GM12878 (cell line): ENCODE data around the gene C1orf21. TPM values are rescaled to one million over a fixed set of nuclear protein-coding genes. Genes with fewer than 3 reads are reported as not detected.

ENCODE experiments used
- ATAC-seq: fragments of 200-7000 bp; cut with Tn5 transposase; 3 replicates; pipeline ENCODE4 v1.9.1; 2020; ENCODE audit warnings: mild to moderate bottlenecking, moderate library complexity
- BruUV-seq: library from RNA; stranded (reverse); fragments of 400-500 nt; replicated peaks from 2 replicates; lab custom pipeline; 2021; lab: Mats Ljungman, UMichigan
- CTCF ChIA-PET: fragments of 300-600 bp; sonication (Branson Sonifier 250); formaldehyde crosslinking; extraction: SDS; loops from one replicate; lab custom pipeline; 2021; ENCODE audit warnings: inconsistent platforms; lab: Yijun Ruan, JAX
- POLR2A ChIA-PET: fragments of 350-600 bp; formaldehyde crosslinking; extraction: SDS; loops from one replicate; lab custom pipeline; 2021; ENCODE audit warnings: inconsistent platforms; lab: Charles Lee
- RAD21 ChIA-PET: fragments of 300-600 bp; sonication (Branson Sonifier 250); formaldehyde crosslinking; loops from one replicate; lab custom pipeline; 2023; ENCODE audit warnings: antibody characterized with exemption; ENCODE audit not compliant: unreplicated experiment; lab: Charles Lee
- SMC1A ChIA-PET: fragments of 300-600 bp; sonication (Branson Sonifier 250); formaldehyde crosslinking; loops from one replicate; lab custom pipeline; 2023; ENCODE audit not compliant: unreplicated experiment, uncharacterized antibody; lab: Charles Lee
- DNase-seq: peaks from one replicate; pipeline ENCODE4 v3.0.0-alpha.2; 2011; ENCODE audit warnings: low read depth, low spot score
- FAIRE-seq: peaks from 3 replicates; lab custom pipeline; 2011; peaks lifted over from hg19 to GRCh38; lab: Jason Lieb, UNC
- H2AFZ ChIP-seq: 2 replicates; pipeline ENCODE4 v1.6.0; 2011; ENCODE audit warnings: low read depth, low read length, control low read depth; ENCODE audit not compliant: control insufficient read depth
- H3K27ac ChIP-seq: 2 replicates; pipeline ENCODE4 v1.5.1; 2011; ENCODE audit warnings: control low read depth; ENCODE audit not compliant: control insufficient read depth, insufficient read depth
- H3K27me3 ChIP-seq, 2 experiments: replicated peaks in 1 of 2; 2 replicates each; pipeline versions ENCODE4 v1.6.0 to v1.6.1; 2011; ENCODE audit warnings: low read length in 1 of 2; ENCODE audit not compliant: control insufficient read depth in 2 of 2, insufficient read depth in 2 of 2
- H3K36me3 ChIP-seq, 2 experiments: 2 replicates each; pipeline ENCODE4 v1.5.1; 2011; ENCODE audit warnings: low read length in 1 of 2; ENCODE audit not compliant: control insufficient read depth in 2 of 2, insufficient read depth in 2 of 2
- H3K4me1 ChIP-seq: 2 replicates; pipeline ENCODE4 v1.6.1; 2011; ENCODE audit warnings: mild to moderate bottlenecking, low read length, moderate library complexity, mixed read lengths; ENCODE audit not compliant: control insufficient read depth, insufficient read depth
- H3K4me2 ChIP-seq: 2 replicates; pipeline ENCODE4 v1.6.0; 2011; ENCODE audit warnings: control low read depth; ENCODE audit not compliant: control insufficient read depth, insufficient read depth
- H3K4me3 ChIP-seq: fragments of 200-600 bp; sonication (generic); 2 replicates; pipeline ENCODE4 v1.5.1; 2016
- H3K79me2 ChIP-seq: 2 replicates; pipeline ENCODE4 v1.6.0; 2011; ENCODE audit warnings: low read length; ENCODE audit not compliant: control insufficient read depth, insufficient read depth
- H3K9ac ChIP-seq: 2 replicates; pipeline ENCODE4 v1.8.0; 2011; ENCODE audit warnings: low read length, control low read depth, mixed read lengths; ENCODE audit not compliant: control insufficient read depth, insufficient read depth
- H3K9me3 ChIP-seq: replicated peaks from 3 replicates; pipeline ENCODE4 v1.5.1; 2011; ENCODE audit warnings: mild to moderate bottlenecking, low read length; ENCODE audit not compliant: control insufficient read depth, insufficient read depth
- H4K20me1 ChIP-seq: 2 replicates; pipeline ENCODE4 v1.6.0; 2011; ENCODE audit not compliant: control insufficient read depth, insufficient read depth
- EZH2 ChIP-seq: IDR thresholded peaks from 2 replicates; pipeline ENCODE4 v1.6.1; 2012; ENCODE audit warnings: low read depth, mild to moderate bottlenecking, control low read depth, inconsistent platforms, low read length, borderline replicate concordance; ENCODE audit not compliant: control insufficient read depth
- FOS ChIP-seq: IDR thresholded peaks from 3 replicates; pipeline ENCODE4 v1.6.1; 2011; ENCODE audit warnings: borderline replicate concordance; ENCODE audit not compliant: insufficient read length; ENCODE audit errors: extremely low read depth
- MTA2 ChIP-seq: fragments of 450-650 bp; IDR thresholded peaks from 2 replicates; pipeline ENCODE4 v1.6.1; 2016; ENCODE audit warnings: low read depth, mild to moderate bottlenecking, moderate library complexity
- MTA3 ChIP-seq: IDR thresholded peaks from 2 replicates; pipeline ENCODE4 v1.6.1; 2012; ENCODE audit warnings: low read length, inconsistent platforms, borderline replicate concordance
- NFIC ChIP-seq: IDR thresholded peaks from 2 replicates; pipeline ENCODE4 v1.6.1; 2012; ENCODE audit warnings: low read depth, mild to moderate bottlenecking, inconsistent platforms, low read length, moderate library complexity
- NR2C1 ChIP-seq: fragments of 450-650 bp; IDR thresholded peaks from 2 replicates; pipeline ENCODE4 v1.6.1; 2017; ENCODE audit warnings: antibody characterized with exemption, mild to moderate bottlenecking, moderate library complexity
- PAX5 ChIP-seq: IDR thresholded peaks from 2 replicates; pipeline ENCODE4 v1.6.1; 2011; ENCODE audit warnings: low read depth, low read length, borderline replicate concordance
- POLR2AphosphoS5 ChIP-seq: IDR thresholded peaks from 2 replicates; pipeline ENCODE4 v1.6.1; 2011; ENCODE audit warnings: mild to moderate bottlenecking, low read length, inconsistent platforms
- RB1 ChIP-seq: fragments of 450-650 bp; formaldehyde crosslinking; IDR thresholded peaks from 2 replicates; pipeline ENCODE4 v1.6.1; 2017; ENCODE audit warnings: mild to moderate bottlenecking, borderline replicate concordance
- TCF12 ChIP-seq: IDR thresholded peaks from 2 replicates; pipeline ENCODE4 v1.6.1; 2011; ENCODE audit warnings: low read depth, mild to moderate bottlenecking, low read length
- TCF7 ChIP-seq: IDR thresholded peaks from 2 replicates; pipeline ENCODE4 v1.6.1; 2014; ENCODE audit warnings: antibody characterized with exemption, borderline replicate concordance
- YY1 ChIP-seq: IDR thresholded peaks from 2 replicates; pipeline ENCODE4 v1.6.1; 2011; ENCODE audit warnings: low read depth, mild to moderate bottlenecking, low read length
- ZNF207 ChIP-seq: fragments of 450-650 bp; IDR thresholded peaks from 2 replicates; pipeline ENCODE4 v1.6.1; 2014; ENCODE audit warnings: antibody characterized with exemption, mild to moderate bottlenecking, borderline replicate concordance
- ZNF274 ChIP-seq: IDR thresholded peaks from one replicate; pipeline ENCODE4 v1.8.0; 2011; ENCODE audit not compliant: insufficient read length, insufficient read depth
- WGBS: methylation state at CpG from one replicate; pipeline ENCODE4 v1.1.6; 2016; ENCODE audit warnings: low lambda C conversion rate; ENCODE audit not compliant: insufficient replicate concordance, insufficient coverage; ENCODE audit errors: missing lambda C conversion rate; 5-methylcytosine and 5-hydroxymethylcytosine counted together
- in situ Hi-C: fragments of 300-500 bp; cut with MboI; formaldehyde crosslinking; loops from 9 replicates; pipeline ENCODE4 v1.14.3; 2018; ENCODE audit warnings: mixed read lengths
- intact Hi-C: fragments of 100-400 bp; cut with micrococcal nuclease; formaldehyde crosslinking; loops from one replicate; pipeline ENCODE4 v1.14.2; 2022; ENCODE audit not compliant: unreplicated experiment
- polyA plus RNA-seq, 11 experiments: library from polyadenylated mRNA; depleted of rRNA in 4 of 11; unstranded in 6 of 11; stranded (reverse) in 5 of 11; fragments of >200 nt; fragmentation: Nextera tagmentation in 4 of 11; fragmentation: Illumina TruSeq in 1 of 11; extraction: Ambion mirVana in 4 of 11; extraction: Trizol in 1 of 11; gene quantifications; 1 replicate in 1 of 11; 2 replicates in 10 of 11; pipeline versions ENCODE4 v1.2.1 to v1.2.3, GENCODE V29; 2011 to 2016; ENCODE audit warnings: inconsistent platforms in 2 of 11, missing spikeins in 2 of 11, low read depth in 1 of 11
- total RNA-seq, 4 experiments: library from RNA; depleted of rRNA in 3 of 4; stranded (reverse); fragments of >200 nt in 3 of 4; fragmentation: Illumina TruSeq in 1 of 4; extraction: Trizol in 1 of 4; gene quantifications; 2 replicates each; pipeline versions ENCODE4 v1.2.1 to v1.2.3, GENCODE V29; 2013 to 2021
- TF ChIP-seq, protein P1 (sequence below): IDR thresholded peaks from 2 replicates; pipeline ENCODE4 v1.6.1; 2011; ENCODE audit warnings: low read depth, low read length, improper control_type of control experiment, borderline replicate concordance
- TF ChIP-seq, protein P2 (sequence below): fragments of 450-650 bp; IDR thresholded peaks from 2 replicates; pipeline ENCODE4 v1.6.1; 2017; ENCODE audit warnings: mild to moderate bottlenecking, moderate library complexity

The C1orf21 gene
- total and polyA plus RNA-seq, 10 of the 15 experiments (the other 5 are each of a cell fraction or from before 2014, with no cell fraction given) = 0.03 to 1.6 (median 0.17) TPM; not detected in 3

DNA sequence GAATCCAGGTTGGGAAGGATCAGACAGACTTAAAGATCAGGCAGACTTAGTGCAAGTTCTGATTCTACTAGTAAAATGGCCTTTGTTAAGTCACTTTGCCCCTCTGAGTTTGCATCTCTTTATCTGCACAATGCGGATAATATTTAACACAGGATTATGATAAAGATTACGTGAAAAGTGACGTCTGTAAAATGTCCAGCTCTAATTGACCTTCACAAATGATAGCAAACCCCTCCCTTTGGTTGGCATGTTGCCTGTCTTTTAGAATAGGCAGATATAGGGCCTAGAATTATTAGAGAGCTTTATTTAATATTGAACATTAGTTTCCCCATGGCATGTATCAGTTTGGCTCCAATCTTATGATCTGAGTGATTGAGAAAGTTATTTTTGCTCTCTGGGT, 55.4 kb downstream of the C1orf21 start:
- no peak overlapping the region for H3K4me2 ChIP-seq
- H3K4me1 ChIP-seq = no peaks in the 10 kb centered on the region
- H4K20me1 ChIP-seq = no peaks in the 10 kb centered on the region
- POLR2A ChIA-PET = no interaction called here
- RAD21 ChIA-PET = no interaction called here
- DNase-seq (no peak), FAIRE-seq (no peak), ATAC-seq (no peak)
- no TSS peak for BruUV-seq
- no peak overlapping the region for H3K9ac ChIP-seq
- 71% methylated on average over 3 of the region's 3 CpGs for WGBS
- in situ Hi-C loops (no loop called here), intact Hi-C loops (no loop called here)
- no peak for TF ChIP-seq ZNF274
- TF ChIP-seq, protein P1, sequence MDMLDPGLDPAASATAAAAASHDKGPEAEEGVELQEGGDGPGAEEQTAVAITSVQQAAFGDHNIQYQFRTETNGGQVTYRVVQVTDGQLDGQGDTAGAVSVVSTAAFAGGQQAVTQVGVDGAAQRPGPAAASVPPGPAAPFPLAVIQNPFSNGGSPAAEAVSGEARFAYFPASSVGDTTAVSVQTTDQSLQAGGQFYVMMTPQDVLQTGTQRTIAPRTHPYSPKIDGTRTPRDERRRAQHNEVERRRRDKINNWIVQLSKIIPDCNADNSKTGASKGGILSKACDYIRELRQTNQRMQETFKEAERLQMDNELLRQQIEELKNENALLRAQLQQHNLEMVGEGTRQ = no peak
- TF ChIP-seq FOS = no peak
- no peak for TF ChIP-seq EZH2
- TF ChIP-seq, protein P2, sequence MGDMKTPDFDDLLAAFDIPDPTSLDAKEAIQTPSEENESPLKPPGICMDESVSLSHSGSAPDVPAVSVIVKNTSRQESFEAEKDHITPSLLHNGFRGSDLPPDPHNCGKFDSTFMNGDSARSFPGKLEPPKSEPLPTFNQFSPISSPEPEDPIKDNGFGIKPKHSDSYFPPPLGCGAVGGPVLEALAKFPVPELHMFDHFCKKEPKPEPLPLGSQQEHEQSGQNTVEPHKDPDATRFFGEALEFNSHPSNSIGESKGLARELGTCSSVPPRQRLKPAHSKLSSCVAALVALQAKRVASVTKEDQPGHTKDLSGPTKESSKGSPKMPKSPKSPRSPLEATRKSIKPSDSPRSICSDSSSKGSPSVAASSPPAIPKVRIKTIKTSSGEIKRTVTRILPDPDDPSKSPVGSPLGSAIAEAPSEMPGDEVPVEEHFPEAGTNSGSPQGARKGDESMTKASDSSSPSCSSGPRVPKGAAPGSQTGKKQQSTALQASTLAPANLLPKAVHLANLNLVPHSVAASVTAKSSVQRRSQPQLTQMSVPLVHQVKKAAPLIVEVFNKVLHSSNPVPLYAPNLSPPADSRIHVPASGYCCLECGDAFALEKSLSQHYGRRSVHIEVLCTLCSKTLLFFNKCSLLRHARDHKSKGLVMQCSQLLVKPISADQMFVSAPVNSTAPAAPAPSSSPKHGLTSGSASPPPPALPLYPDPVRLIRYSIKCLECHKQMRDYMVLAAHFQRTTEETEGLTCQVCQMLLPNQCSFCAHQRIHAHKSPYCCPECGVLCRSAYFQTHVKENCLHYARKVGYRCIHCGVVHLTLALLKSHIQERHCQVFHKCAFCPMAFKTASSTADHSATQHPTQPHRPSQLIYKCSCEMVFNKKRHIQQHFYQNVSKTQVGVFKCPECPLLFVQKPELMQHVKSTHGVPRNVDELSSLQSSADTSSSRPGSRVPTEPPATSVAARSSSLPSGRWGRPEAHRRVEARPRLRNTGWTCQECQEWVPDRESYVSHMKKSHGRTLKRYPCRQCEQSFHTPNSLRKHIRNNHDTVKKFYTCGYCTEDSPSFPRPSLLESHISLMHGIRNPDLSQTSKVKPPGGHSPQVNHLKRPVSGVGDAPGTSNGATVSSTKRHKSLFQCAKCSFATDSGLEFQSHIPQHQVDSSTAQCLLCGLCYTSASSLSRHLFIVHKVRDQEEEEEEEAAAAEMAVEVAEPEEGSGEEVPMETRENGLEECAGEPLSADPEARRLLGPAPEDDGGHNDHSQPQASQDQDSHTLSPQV = no peak
- no peak for TF ChIP-seq NFIC
- TF ChIP-seq PAX5 = no peak
- TF ChIP-seq TCF7 = no peak
- TF ChIP-seq YY1 = no peak
- TF ChIP-seq TCF12 = no peak
- no peak for TF ChIP-seq POLR2AphosphoS5
- TF ChIP-seq ZNF207 = no peak
- no peak for TF ChIP-seq MTA2
- no peak for TF ChIP-seq MTA3
- TF ChIP-seq NR2C1 = no peak
- no peak for TF ChIP-seq RB1
- SMC1A ChIA-PET = no interaction called here
- no peaks in the 10 kb centered on the region for H3K9me3 ChIP-seq
- no peaks in the 10 kb centered on the region for H3K79me2 ChIP-seq
- no peaks in the 10 kb centered on the region; a peak in 2 of 4 replicates for H3K27me3 ChIP-seq
- H2AFZ ChIP-seq = no peak overlapping the region
- H3K4me3 ChIP-seq = no peak overlapping the region
- no peaks in the 10 kb centered on the region for H3K36me3 ChIP-seq
- CTCF ChIA-PET = no interaction called here
- H3K27ac ChIP-seq = no peak overlapping the region
